Prostate gland (tissue), 2 donors: ENCODE data around the gene CHRDL1. TPM values are rescaled to one million over a fixed set of nuclear protein-coding genes. Genes with fewer than 3 reads are reported as not detected.

ENCODE experiments used
- DNase-seq: peaks from one replicate; pipeline ENCODE4 v3.0.0-alpha.2; 2019; ENCODE audit warnings: low spot score
- H3K27ac ChIP-seq, 2 donors: fragments of 200-600 bp; sonication (generic); 2 replicates each; pipeline ENCODE4 v1.5.1; 2017 to 2019
- H3K27me3 ChIP-seq: fragments of 200-600 bp; sonication (generic); replicated peaks from 2 replicates; pipeline ENCODE4 v1.5.1; 2019; ENCODE audit not compliant: insufficient read depth
- H3K36me3 ChIP-seq, 2 donors: fragments of 200-600 bp; sonication (generic); 1 replicate in 1 of 2; 2 replicates in 1 of 2; pipeline versions ENCODE4 v1.5.1 to v1.8.1; 2017 to 2019
- H3K4me1 ChIP-seq: fragments of 200-600 bp; sonication (generic); replicated peaks from 2 replicates; pipeline ENCODE4 v1.5.1; 2019
- H3K4me3 ChIP-seq, 2 donors: fragments of 200-600 bp; sonication (generic); 2 replicates each; pipeline ENCODE4 v1.5.1; 2017 to 2019
- H3K9me3 ChIP-seq: fragments of 200-600 bp; sonication (generic); 2 replicates; pipeline ENCODE4 v1.5.1; 2017
- CTCF ChIP-seq, 4 experiments: fragments of 200-600 bp in 2 of 4; fragments of 450-650 bp in 2 of 4; sonication (generic) in 2 of 4; IDR thresholded peaks; 1 replicate in 3 of 4; 2 replicates in 1 of 4; pipeline ENCODE4 v1.5.1; 2016 to 2019; ENCODE audit warnings: antibody characterized with exemption in 4 of 4, mild to moderate bottlenecking in 2 of 4, moderate library complexity in 2 of 4
- POLR2A ChIP-seq: fragments of 450-650 bp; IDR thresholded peaks from one replicate; pipeline ENCODE4 v1.6.1; 2016; ENCODE audit warnings: antibody characterized with exemption, mild to moderate bottlenecking
- POLR2AphosphoS5 ChIP-seq: sonication (generic); formaldehyde crosslinking; IDR thresholded peaks from one replicate; pipeline ENCODE4 v1.6.1; 2017; ENCODE audit warnings: antibody characterized with exemption
- WGBS: methylation state at CpG from one replicate; pipeline ENCODE4 v1.1.5; 2018; 5-methylcytosine and 5-hydroxymethylcytosine counted together
- intact Hi-C: fragments of 100-400 bp; cut with DNase I; formaldehyde crosslinking; loops from one replicate; pipeline ENCODE4 v1.14.2; 2022
- total RNA-seq, 2 donors: library from RNA; depleted of rRNA; stranded (reverse); fragments of >200 nt; gene quantifications; one replicate each; pipeline ENCODE4 v1.1.0, GENCODE V29; 2016

The CHRDL1 gene
- total RNA-seq, 2 donors from 2014 or later: 49.1 to 61.4 TPM

- H3K27ac ChIP-seq: no peak overlapping the region
Measured at GRCh38 chrX:110796407-110796697, 735 bp upstream of the CHRDL1 start.

GRCh38 chrX:110794601-110795000 lies 1.0 kb downstream of the CHRDL1 start:
- intact Hi-C loops: loop anchor here (5.0 to 10.0 kb wide), 2 partner anchors 47 to 100 kb away; no protein-coding TSS in a partner anchor
- DNase-seq: no peak
- H3K4me3 ChIP-seq: peak overlapping the region in 1 of 2 donors; percentile 23
- no peaks in the 10 kb centered on the region for H3K9me3 ChIP-seq
- no peaks in the 10 kb centered on the region for H3K27me3 ChIP-seq
- 64% methylated on average over 3 of the region's 3 CpGs for WGBS
- no peaks in the 10 kb centered on the region for H3K4me1 ChIP-seq
- H3K27ac ChIP-seq: no peak overlapping the region
- H3K36me3 ChIP-seq: no peaks in the 10 kb centered on the region
- TF ChIP-seq POLR2AphosphoS5 (no peak), CTCF (IDR thresholded peaks at IDR 0.05) (no peak), POLR2A (no peak)

More at GRCh38 chrX:110796407-110796697, 735 bp upstream of the CHRDL1 start:
- Histone ChIP-seq H3K36me3 (no peaks in the 10 kb centered on the region), H3K4me1 (no peaks in the 10 kb centered on the region), H3K4me3 (no peak overlapping the region), H3K9me3 (no peaks in the 10 kb centered on the region), H3K27me3 (no peaks in the 10 kb centered on the region)
- TF ChIP-seq CTCF (IDR thresholded peaks at IDR 0.05) (no peak), POLR2AphosphoS5 (no peak), POLR2A (no peak)
- WGBS: 35% methylated on average over 4 of the region's 5 CpGs
- intact Hi-C loops: loop anchor here (10.0 kb wide), 1 partner anchor 102 kb away; no protein-coding TSS in a partner anchor
- no peak for DNase-seq

- no peaks in the 10 kb centered on the region for H3K4me1 ChIP-seq
- H3K9me3 ChIP-seq: no peaks in the 10 kb centered on the region
- DNase-seq: no peak
- H3K36me3 ChIP-seq: no peaks in the 10 kb centered on the region
- TF ChIP-seq CTCF (IDR thresholded peaks at IDR 0.05): no peak
- no peak for TF ChIP-seq POLR2A
- no peak for TF ChIP-seq POLR2AphosphoS5
- 66% methylated on average over 5 of the region's 5 CpGs for WGBS
- intact Hi-C loops: loop anchor here (5.0 to 10.0 kb wide), 2 partner anchors 44 to 96 kb away; no protein-coding TSS in a partner anchor
- H3K27ac ChIP-seq: no peak overlapping the region
- H3K27me3 ChIP-seq: no peaks in the 10 kb centered on the region
- no peak overlapping the region for H3K4me3 ChIP-seq
Measured at GRCh38 chrX:110791071-110791470, 4.5 kb downstream of the CHRDL1 start.

- H3K4me1 ChIP-seq: no peaks in the 10 kb centered on the region
- WGBS: 84% methylated on average over 4 of the region's 4 CpGs
- intact Hi-C loops: no loop called here
Measured at GRCh38 chrX:110786486-110786885, 9.1 kb downstream of the CHRDL1 start.

More at GRCh38 chrX:110786486-110786885, 9.1 kb downstream of the CHRDL1 start:
- no peak for DNase-seq
- TF ChIP-seq POLR2AphosphoS5 (no peak), CTCF (IDR thresholded peaks at IDR 0.05) (no peak), POLR2A (no peak)
- H3K9me3 ChIP-seq: no peaks in the 10 kb centered on the region
- no peaks in the 10 kb centered on the region for H3K36me3 ChIP-seq
- H3K27me3 ChIP-seq: no peaks in the 10 kb centered on the region
- H3K27ac ChIP-seq: no peak overlapping the region
- no peak overlapping the region for H3K4me3 ChIP-seq
